ENCODE measurements around the gene SLC1A3.

The SLC1A3 gene

DNA sequence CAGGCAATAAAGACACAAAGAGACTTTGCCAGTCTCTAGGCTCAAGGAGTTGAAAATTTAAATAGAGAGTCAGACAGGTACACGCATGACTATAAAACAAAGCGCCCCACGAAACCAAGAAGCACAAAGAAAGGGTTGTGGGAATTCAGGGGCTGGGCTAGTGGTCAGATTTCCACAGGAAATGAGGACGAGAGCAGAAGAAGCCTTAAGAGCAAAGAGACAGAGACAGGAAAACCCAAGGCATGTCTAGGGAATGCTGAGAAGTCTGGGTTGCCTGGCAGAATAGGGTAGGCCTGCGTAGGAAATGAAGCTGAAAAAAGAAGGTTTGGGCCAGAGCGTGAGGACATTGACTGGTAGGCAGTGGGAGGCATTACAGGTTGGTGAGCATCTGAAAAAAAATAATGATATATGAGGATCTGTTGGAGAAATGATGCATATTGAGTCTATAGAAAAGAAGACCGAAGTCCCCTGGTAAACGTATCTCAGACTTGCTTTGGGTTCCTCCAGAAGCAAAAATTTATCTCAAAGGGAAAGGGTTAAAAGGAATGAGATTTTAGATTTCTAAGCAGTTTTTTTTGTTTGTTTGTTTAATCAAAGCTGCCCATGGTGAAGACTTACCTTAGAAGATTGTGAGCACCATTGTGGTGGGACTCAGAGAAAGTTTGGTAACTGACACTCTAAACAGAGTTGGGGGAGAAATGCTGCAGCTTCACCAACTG, 51.8 kb downstream of the SLC1A3 start:
- DNase-seq = no peak

DNA sequence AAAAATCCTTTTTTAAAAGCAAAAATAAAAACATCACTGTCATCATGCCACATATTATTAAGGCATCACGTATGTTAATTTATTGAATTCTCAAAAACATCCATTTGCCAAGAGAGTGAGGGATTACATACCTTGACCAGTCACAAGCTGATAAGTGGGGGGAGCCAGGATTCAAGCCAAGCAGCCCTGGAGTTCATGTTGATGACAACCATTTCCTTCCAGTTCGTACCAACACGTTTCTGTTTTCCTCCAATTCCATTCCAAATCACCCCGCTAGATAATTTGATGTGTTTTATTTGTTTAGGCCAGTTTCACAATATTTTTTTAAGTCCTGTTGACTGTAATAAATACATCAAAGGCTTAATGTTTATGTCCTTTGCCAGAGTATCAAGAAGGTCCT, 53.0 kb downstream of the SLC1A3 start:
- DNase-seq = no peak

DNA sequence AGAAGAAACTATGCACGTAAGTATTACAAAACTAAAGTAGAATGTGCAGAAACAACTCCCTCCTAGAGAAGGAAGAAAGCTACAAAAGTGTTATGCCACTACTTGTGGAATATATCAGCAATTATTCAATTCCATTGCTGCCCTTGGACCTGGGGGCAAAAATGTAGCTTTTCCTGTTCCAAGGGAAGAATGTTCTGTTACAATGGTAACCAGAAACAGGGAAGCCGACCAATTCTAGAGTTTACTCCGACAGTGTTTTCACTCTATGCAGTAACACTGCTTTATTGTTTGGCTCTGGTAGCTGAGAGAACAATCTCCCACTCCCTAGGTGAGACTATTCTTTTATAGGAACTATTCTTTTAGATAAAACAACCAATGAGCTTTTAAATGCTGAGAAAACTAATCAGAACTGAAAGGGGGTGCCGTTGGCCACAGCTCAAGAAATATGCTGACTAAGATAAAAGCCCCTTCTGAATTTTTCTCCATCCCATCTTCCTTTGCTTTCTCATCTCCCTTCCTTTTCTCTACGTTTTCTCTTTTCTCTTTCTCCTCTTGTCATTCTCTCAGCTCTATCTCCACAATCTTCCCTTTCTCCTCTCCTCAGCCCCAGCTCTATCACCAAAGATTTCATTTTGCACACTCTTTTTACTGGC, 54.1 kb downstream of the SLC1A3 start:
- no peak for DNase-seq

DNA sequence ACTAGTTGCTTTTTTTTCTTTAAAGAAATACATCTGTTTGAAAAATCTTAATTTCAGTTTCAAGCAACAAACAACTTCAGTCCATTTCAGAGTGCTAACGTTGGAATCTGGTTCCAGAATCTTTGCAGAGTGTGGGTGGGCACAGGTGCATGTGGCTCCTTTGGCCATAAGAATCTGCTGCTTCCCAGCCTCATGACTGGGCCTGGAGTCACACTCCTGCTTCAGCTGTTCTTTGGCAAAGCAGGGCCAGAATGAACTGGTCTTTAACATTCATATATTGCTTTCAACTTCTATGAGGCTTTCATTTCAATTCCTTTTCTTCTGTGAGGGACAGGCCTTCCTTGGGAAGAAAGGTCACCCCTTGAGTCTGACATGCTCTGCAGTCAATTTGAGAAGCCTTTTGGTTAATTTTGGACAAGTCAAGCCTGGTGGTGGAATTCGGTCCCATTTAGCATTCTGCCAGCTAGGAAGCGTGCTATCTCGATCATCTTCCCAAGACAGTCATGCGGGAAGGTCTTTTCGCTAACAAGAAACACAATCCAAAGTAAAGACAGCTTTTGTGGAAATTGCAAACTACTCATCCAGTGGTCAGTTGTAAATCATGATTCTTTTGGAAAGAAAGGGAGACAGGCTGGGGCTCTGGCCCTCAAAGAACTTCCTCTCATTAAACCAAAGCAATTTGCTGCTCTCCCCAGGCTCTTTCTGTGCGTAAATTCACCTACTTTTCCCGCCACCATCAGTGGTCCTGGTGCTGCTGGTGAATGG, 55.2 kb downstream of the SLC1A3 start:
- no peak for DNase-seq

DNA sequence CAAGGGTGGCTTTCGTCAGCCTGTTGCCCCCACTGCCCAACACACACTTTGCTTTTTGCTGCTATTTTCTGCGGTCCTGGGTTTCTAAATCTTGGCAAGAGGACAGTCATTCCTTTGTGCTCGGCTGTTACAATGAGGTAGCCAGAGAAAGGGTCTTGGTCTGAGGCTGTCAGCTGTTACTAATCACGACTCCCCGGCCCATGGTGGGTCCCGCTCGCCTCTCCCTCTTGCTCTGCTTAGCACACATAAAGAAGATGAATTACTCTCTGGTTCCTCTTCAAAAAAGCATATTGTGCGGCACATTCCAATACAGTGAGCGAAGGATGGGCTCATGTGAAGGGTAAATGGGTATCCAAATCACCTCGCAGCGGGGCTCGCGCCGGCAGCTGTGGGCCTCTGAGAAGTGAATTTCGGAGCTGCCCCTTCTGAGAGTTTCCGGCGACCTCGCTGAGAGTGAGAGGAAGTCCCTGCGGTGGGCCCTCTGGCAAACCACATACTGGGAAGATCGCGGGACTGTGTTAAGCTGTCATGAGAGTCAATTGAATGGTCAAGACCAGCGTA, 56.0 kb downstream of the SLC1A3 start:
- DNase-seq = no peak

DNA sequence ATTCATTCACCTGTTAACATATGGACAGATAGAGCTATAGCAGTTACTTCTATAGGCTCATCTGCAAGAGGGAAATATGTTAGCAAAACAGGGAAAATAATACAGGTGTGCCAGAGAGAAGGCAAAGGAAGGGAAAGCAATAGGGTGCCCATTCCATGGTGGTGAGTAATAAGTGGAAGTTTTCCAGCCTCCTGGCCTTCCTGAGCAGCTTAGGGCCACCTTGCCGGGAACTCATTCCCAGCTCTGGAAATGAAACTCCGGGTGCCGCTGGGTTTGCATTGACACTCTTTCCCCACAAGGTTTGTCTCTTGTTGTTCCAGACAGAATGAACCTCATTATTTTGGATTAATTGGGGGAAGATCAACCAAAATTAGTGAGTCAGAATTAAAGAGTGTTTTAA, 58.4 kb downstream of the SLC1A3 start:
- no peak for DNase-seq

DNA sequence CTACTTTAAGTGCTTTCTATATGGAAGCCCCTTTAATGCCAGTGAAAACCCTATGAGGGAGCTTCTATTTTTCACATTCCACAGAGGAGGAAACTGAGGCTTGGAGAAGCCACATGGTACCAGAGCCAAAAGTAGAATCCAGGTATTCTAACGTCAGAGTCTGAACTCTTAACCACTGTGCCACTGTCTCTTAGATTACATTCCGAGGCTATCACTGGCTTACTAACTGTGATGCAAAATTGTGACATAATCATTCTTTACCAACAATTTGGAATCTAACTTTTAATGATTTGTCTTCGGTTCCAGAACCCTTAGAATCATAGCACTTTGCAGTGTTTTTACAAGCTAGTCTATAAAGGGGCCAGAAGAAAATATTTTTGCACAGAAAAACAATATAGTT, 59.2 kb downstream of the SLC1A3 start:
- no peak for DNase-seq

DNA sequence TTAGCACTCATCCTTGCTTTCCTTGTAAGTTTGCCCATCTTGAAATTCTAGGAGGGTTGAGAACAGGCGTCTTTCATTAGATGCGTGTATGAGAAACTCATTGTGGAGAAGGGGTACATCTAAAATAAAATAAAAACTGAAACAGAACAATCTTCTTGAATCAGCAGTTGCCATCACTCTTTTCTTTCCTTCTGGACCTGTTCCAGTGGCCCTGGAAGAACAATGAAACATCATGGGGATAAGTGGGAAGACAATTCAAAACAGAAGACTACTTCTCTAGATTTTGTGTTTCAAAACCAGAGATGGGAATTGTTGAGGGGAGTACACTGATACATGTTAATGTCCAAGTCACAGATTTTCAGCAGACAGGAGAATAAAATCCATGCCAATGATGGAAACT, 59.9 kb downstream of the SLC1A3 start:
- DNase-seq = no peak

DNA sequence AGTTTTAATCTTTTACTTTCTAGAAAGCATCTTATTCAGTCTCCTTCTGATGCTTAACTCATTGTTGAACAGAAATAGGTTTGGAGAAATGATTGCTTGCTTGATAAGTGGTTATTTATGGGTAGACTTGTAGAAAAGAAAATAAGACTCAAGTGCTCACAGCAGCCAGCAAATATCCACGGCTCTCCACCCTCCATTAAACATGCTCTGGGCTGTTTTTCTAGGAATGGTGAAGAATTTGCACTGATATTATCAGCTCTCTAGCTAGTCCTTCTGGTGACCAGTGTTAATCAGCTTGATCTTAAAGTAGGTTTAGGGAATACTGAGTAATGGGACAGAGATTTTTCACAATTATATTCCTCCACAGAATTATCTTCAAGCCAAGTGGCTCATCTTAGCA, 60.6 kb downstream of the SLC1A3 start:
- DNase-seq = peak; percentile 36

DNA sequence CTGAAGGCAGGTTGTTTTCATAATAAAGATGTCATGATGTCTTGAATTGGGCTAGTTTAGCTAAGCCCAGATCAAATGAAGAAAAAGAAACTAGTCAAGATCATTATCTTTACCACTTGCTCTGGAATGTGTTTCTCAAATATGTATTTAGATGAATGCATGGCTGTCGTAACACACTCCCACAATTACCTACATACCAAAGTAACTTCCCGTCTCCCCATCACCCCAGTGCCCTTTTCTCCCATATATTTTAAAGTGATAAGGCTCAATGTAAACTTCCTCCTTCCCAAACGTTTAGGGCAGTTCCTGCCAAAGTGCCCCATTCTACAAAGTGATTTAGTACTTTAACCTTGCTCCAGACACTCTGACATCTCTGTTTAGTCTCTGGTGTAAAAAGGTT, 61.4 kb downstream of the SLC1A3 start:
- DNase-seq = no peak

DNA sequence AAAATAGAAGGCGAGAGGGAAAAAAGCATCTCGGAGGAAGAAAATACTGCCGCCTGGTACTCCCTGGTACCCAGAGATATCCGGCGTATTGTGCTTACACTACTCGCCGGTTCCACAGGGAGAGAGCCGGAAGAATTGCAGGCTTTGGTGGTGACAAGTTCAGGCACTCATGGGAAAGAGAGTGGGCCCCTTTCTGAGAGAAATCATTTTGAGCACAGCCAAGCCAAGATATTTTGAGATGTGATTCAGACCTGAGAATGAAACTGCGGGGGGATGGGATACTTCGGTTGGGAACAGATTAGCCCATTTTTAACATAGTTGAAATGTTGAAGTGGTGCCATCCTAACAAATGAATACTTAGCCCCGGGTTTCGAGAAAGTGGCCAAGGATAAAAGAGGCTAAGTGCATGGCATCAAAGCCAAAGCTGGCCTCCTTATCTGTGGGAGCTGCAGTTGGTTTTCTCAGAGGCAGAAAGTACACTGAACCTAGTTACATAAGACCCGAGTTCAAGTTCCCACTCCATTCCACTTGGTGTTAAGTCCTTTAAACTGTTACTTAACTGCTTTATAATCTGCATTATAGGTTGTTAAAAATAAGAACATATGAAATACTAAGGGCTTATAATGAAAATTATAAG, 62.7 kb downstream of the SLC1A3 start:
- no peak for DNase-seq

DNA sequence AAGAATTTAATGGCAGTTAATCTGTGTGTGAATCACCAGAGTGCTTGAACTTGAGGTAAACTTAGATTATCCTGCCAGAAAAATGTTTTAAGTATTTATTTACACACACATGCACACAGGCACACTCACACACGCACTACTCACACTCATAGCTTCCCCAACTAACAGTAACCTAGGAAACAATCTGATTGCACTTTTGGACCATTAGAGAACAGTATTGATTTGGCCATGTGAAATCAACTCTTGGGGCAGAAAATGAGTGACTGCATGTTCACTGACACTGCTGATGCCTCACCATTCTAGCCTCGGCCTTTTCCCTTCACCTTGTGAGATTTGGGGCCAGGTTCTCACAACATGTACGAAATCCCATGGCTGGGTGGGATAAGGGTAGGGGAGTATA, 64.1 kb downstream of the SLC1A3 start:
- no peak for DNase-seq

DNA sequence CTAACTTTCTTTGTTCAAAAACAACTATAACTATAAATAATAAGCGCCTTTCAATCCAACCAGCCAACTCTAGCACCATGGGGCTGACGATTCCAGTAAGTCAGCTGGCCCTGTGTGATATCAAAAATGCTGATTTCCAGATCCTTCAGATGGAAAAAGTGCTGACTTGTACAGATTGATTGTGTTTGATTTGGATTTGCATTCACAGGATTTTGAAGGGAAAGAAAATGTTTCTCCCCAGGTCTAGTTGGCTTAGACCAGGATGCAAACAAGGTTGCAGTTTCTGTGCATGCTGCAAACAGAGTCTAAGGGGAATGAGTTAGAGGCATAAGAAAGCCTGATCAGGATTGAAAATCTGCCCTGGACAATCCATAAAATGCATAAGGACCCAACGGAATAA, 68.9 kb downstream of the SLC1A3 start:
- DNase-seq = no peak

DNA sequence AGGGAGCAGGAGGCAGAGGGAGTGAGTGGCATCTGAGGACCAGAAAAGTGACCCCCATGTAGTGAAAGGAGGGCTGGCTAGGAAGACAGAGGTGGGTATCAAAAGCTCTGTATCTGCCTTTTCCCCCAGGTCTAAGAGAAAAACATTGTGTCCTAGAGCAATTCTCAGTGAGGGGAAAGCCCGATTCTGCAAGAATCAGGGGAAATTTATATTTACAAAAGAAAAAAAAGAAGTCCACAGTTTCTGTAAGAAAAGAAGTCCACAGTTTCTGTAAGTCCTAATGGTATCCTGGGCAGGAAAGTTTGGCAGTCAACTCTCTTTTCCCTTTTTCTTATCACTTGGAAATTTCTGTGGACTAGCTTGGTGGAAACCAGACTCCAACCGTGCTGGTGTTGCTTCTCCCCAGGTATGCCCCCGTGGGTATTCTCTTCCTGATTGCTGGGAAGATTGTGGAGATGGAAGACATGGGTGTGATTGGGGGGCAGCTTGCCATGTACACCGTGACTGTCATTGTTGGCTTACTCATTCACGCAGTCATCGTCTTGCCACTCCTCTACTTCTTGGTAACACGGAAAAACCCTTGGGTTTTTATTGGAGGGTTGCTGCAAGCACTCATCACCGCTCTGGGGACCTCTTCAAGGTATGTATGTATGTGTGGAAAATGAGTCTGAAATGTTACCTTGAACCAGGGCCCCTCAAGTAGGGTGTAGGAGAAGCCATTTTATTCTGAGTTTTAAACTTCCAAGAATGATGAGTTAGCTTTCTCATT, 73.0 kb downstream of the SLC1A3 start:
- DNase-seq = no peak

DNA sequence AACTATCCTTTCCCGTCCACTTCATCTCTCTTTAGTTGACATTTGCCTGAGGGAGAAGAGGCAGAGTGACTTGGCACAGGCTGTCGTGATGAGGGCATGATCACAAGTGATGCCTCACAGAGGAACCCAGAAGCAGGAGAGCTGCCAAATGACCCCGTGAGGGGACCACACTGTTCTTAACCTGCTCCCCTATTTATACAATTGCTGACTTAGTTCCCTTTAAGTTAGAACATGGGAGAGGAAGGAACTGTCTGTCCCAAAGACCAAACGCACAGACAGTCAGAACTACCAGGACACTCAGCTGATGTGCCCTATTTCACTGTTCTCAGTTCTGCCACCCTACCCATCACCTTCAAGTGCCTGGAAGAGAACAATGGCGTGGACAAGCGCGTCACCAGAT, 73.7 kb downstream of the SLC1A3 start:
- no peak for DNase-seq

DNA sequence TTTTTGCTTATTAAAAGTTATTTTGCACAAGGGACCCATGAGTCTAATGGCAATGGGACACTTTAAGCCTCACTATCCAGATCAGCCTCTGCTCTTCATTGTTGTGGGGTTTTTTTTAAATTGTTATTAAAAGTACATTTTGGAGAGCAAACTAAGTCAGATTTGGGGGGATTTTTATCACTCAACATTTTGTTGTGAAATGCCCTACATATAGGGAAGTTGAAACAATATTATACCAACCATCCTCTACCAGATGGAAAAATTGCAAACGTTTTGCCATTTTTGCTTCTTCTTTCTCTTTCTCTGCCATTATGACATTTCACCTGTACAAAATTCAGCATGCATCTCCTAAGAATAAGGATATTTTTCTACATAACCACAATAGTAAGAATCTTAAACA, 75.3 kb downstream of the SLC1A3 start:
- no peak for DNase-seq

DNA sequence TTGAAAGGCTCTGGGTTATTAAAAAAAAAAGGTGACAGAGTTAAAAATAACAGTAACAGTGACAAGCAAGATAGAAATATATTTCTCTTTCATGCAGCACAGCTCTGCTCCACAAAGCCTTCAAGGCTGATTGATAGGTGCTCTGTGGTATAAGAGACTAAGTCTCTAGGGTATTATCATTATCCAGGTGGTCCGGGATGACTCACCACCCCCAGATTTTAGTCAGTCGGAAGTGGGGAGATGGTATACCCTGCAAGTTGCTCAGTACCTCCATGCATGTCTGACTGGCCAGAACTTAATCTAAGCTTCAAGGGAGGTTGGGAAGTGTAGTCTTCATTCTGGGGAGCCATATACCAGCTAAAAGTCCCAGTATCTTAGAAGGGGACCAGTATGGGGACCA, 76.1 kb downstream of the SLC1A3 start:
- no peak for DNase-seq

DNA sequence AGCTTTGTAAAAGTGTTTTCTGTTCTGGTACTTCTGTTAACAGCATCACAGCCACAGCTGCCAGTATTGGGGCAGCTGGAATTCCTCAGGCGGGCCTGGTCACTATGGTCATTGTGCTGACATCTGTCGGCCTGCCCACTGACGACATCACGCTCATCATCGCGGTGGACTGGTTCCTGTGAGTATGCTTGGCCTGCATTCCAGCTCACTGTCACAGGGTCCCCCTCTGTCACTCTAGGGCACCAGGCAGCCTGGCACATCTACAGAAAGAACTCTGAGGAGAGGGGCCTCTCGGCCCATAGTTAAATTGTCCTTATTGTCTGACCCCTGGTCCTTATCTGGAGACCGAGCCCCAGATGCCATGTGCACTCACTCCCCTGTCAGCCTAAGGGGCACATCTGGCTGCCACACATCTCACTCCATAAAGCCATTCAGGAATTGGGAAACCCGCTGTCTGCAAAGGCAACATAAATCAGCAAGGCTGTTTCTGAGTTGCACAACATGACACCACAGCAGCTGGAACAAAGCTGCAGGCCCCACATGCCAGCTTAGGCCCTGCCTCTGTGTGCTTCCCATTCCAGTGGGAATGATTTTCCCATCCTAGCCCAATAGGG, 77.5 kb downstream of the SLC1A3 start:
- no peak for DNase-seq

DNA sequence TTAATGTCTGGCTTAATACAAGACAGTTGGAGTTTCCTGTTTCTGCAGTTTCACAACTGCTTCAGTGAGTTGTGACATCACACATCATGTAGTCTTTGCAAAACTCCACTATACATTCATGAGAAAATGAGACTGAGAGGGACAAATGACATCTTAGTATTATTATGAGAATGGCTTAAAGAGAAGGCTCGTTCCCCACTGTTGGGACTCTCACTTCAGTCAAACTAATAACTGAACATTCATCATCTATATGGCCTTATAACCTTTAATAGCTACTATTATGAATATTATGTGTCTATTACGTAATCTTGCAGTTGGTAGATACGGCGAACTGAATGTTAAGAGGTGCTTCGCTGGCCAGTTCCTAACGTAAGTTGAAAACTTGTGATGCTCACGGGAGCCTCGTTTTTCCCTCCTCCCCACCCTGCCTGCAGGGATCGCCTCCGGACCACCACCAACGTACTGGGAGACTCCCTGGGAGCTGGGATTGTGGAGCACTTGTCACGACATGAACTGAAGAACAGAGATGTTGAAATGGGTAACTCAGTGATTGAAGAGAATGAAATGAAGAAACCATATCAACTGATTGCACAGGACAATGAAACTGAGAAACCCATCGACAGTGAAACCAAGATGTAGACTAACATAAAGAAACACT, 79.4 kb downstream of the SLC1A3 start:
- no peak for DNase-seq

DNA sequence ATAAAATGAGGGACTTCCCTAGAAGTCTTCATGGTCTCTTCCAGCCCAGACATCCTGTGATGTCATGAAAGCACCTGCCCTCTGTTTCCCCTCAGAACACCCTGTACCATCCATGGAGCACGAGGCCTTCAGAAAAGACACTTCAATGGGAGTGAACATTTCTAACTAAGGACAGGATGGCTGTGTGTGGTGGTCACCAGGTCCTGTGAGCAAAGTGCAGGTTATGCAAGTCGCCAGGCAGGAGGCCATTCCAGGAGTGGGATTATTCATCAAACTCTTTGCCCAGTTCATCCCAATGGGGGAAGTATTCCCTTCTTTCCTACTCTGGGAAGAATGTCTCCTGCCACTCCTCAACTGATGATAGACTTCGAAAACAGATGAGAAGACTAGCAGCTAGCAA, 80.5 kb downstream of the SLC1A3 start:
- DNase-seq = no peak

DNA sequence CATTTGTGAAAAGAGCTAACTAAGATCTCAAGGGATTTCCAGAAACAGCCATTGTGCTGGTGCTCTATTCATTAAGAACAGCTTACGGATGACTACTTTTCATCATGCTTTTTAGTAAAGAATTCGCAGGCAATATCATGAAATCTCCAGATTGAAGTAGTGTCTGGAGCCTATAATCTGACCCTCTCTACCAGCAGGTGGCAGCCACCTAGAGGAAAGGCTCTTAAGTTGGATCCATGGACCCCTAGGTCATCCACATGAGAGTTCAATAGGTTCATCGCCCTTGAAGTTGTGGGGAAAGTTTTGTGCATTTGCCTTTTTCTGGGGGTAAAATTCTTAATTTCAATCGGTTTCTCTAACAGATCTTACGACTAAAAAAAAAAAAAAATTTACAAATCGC, 82.3 kb downstream of the SLC1A3 start:
- DNase-seq = no peak

DNA sequence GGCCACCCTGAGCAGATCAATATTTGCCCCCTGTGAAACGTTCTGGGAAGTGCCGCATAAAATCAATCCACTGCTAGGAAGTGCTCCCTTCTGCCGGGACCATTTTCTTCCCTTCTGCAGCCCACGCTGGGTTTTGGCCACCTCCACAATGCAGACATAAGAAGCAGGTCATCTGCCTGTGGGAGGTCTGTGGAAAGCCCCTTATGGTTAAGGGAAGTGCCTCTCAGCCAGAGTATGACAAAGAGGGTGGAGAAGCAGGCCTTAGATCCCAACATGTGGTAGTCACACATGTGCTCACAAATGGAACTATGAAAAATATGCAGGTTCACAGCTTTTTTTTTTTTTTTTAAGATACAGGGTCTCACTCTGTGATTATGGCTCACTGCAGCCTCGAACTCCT, 82.8 kb downstream of the SLC1A3 start:
- no peak for DNase-seq
